Measurements from ENCODE around the gene PGGHG.
"Not testable (repeated sequence)": the region's sequence is repeated elsewhere in the genome, so short reads cannot be mapped to it uniquely, and the experiment has no call there.

The PGGHG gene

DNA sequence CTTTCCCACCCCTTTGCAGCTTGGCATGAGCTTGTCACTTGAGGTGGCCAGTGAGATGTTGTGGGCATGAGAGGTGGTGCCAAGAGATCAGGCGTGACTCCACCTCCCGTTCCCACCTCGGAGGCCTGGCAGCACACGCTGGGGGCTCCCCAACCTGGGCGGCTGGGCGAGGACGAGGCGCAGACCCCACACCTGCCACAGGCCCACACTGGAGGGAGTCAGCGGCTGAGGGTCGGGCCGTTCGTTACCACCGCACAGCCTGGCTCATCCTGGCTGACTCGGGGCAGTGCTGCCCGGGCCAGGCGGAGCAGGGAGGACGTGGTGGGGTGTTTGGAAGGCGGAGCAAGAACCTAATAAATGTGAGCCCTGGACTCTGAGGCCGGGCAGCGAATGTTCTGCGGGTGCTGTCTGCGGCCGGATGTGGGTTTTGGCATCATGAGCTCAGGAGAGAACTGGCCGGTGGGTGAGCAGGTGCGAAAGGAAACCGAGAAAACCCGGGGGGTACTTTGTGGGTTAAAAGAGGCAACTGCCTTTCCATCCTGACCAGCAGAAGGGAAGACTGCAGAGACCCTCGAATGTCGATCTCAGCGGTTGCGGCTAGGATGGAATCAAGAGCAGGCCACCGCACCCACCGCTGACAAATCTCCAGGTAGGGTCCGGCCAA, 41.9 kb downstream of the PGGHG start:
- DNase-seq, result peak in 1 of 2 donors; percentile 46

DNA sequence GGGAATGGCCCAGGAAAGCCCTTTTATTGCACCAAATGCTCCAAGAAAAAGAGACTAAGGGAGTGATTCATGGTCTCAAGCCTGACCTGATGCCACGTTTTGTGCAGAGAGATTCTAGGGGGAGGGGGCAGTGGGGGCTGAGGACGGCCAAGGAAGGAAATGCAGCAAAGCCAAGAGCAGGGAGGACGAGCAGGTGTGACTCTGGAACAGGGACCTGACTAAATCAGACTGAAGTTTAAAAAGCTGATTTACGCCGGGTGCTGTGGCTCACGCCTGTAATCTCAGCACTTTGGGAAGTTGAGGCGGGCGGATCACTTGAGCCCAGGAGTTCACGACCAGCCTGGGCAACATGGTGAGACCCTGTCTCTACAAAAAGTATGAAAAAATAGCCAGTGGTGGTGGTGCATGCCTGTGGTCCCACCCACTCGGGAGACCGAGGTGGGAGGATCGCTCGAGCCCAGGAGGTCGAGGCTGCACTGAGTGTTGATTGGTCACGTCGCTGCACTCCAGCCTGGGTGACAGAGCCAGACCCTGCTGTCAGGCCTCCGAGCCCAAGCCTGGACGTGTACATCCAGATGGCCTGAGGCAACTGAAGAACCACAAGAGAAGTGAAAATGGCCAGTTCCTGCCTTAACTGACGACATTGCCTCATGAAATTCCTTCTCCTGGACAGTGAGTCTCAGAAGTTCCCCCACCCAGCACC, 42.6 kb downstream of the PGGHG start:
- DNase-seq, result no peak

- no peak for DNase-seq
Observed at GRCh38 chr11:332651-333480, 43.9 kb downstream of the PGGHG start.

- DNase-seq, result not testable (repeated sequence)
Observed at GRCh38 chr11:333616-334263, 44.8 kb downstream of the PGGHG start.

GRCh38 chr11:334264-334994, 45.5 kb downstream of the PGGHG start:
- DNase-seq, result no peak

DNA sequence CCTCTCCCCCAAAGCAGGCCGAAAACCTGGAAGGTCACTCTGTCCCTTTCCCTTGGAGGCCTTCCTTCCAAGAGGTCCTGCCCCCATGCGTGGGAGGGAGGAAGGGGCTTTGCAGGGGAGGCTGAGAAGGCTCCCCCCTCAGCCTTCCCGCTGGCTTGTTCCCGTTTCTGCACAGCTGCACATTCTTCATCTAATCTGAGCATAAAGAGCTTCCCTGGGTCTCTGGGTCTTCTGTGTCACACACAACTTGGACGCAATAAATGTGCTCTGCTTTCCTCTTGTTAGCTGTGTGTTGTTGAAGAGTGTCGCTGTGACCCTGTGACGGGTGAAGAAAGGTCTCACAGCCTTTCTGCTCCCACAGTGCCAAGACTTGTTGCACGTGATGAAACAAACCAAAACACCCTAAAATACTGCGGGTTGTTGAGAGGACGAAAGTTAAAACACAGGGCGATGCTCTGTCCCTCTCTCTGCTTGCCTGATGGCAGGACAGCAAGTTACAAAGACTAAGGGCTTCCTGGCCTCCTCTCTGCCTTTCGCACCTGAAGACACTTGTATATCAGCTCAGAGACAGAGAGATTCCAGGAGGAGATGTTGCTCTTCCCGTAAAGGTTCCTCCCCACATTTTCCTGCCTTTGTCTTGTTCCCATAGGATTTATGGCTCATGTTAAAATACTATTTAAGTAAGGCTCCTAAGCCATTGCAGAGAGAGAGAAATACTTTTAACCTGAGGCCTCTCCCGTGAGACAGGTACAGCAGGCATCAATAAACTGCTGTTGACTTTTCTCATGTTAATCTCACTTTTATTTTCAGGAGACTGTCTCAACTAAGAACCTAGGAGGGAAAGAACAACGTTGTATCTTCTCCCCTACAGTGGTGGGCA, 47.1 kb downstream of the PGGHG start:
- no peak for DNase-seq

DNA sequence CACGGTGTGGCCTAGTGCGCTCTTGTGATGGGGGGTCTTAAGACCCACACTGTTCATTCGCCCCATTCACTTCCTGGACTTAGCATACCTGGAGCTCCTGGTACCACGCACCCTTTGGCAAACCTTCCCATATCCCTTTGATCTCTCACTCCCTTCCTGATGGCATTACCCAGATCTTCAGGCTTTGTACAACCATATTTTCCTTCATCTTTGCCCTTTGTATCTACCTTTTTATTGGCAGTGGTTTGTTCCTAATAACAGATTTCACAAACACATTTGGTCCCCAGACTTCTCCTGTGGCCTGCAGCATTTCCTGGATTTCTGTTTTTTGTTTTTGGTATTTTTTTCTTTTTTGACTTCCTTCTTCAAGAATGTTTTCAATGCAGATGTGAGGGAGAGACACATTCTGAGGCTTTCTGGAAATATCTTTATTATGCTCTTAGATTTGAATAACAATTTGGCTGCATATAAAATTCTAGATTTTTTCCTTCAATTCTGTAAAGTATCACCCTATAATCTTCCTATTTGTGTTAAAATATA, 47.8 kb downstream of the PGGHG start:
- DNase-seq, result no peak

GRCh38 chr11:337711-338110, 48.8 kb downstream of the PGGHG start:
- no peak for DNase-seq

DNA sequence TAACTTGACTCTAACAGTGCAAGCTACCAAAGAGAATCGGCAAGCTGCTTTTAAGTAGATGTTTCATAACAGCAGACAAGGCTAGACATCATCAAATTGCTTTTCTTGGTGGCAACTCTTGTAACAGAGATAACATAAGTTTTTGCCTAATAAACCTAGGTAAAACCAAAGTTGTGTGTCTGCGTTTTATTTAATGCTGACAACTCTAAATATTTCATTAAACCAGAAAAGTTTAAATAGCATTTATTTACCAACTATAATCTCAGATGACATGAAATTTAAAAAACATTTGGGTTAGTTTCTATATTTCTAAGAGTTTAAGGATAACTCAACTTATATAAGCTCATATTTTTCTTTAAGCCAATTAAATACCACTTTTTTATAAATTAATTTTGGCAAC, 51.0 kb downstream of the PGGHG start:
- DNase-seq, result no peak

DNA sequence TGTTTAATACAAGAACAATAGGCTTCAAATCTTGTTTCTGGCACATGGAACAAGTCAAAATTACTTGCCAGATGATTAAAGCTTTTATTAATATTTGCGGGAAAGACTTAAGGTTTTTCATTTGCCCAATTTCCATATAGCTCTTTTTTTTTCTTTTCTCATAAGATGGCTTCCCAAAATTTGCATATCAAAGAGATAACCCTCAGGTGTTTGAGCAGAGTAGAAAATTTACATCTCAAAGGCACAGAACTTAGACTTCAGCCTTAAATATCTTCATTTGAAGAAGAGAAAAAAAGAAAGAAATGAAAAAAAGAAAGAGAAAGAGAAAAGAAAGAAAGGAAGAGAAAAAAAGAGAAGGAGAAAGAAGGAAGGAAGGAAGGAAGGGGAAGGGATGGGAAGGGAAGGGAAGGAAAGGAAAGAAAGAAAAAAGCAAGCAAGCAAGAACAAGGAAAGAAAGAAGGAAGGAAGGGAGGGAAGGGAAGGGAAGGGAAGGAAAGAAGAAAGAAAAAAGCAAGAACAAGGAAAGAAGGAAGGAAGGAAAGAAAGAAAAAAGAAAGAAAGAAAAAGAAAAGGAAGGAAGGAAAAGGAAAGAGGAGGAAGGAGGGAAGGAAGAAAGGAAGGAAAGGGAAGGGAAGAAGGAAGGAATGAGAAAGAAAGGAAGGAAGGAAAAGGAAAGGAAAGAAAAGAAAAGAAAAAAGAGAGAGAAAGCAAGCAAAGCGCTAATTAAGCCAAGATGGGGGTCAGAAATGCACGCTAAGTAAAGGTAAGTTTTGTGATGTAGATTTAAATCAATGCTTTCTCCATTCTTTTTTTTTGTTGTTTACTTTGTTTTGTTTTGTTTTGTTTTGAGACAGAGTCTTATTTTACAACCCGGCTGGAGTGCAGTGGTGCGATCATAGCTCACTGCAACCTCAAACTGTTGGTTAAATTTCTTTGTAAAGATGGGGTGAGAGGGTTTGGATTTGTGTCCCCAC, 51.9 kb downstream of the PGGHG start:
- no peak for DNase-seq

GRCh38 chr11:342328-342727, 53.4 kb downstream of the PGGHG start:
- no peak for DNase-seq

DNA sequence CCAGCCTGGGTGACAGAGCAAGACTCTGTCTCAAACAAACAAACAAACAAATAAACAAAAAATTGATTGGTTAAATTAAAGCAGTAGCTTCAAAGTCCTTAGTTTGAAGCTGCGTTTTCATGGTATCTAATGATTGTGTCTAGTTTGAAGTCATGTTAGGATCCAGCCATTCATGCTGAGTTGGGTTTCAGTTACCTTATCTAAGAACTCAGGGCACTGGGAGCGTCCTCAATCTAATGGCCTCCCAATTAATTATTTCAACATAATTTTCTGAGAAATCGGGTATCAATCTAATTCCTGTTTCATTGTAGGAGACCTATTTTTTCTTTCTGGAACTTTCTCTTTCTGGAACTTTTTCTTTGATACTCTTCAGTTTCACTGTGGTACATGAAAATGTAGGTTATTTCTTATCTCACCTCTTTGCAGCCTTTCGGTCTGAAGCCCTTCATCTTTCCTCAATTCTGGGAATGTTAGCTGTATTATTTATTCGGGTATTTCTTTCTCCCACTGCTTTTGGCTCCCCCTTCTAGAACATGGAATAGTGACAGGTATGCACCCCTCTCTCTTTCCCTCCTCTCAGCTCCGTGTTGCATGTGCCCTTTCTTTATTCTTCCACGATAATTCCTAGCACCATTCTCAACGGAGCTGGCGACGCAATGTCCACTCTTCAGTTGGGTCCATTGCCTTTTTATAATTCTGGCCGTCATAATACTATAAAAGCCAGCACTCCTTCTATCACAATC, 56.1 kb downstream of the PGGHG start:
- DNase-seq, result no peak
